ENCODE data around the gene PRMT1. TPM values are rescaled to one million over a fixed set of nuclear protein-coding genes. Genes with fewer than 3 reads are reported as not detected.

The PRMT1 gene
- total RNA-seq, 1 experiment from 2014 or later, result 527 TPM

DNA sequence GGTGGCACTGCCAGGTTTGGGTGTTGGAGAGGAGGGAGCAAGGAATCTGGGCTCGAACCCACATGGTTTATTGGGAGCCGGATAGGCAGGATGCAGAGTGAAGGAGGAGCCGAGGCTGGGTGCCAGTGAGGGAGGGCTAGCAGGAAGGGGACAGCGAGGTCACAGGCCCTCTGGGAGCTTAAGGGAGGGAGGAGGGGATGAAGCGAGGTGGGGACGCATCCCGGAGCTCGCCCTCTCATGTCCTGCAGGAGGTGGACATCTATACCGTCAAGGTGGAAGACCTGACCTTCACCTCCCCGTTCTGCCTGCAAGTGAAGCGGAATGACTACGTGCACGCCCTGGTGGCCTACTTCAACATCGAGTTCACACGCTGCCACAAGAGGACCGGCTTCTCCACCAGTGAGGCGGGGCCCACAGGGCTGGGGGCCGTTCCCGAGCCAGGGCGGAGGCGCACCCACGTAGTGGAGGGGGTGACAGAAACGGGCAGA lies 8.8 kb downstream of the PRMT1 start:
- TF ChIP-seq ESRRA (CRISPR knock-in tag; IDR thresholded peaks at IDR 0.05; ENCODE audit: borderline replicate concordance), result 0 out of 2 replicates have a peak, but pooled peaks have one; percentile 20
- TF ChIP-seq PRRX2 (CRISPR knock-in tag; IDR thresholded peaks at IDR 0.05), result no peak
- no peak for TF ChIP-seq CREM (CRISPR knock-in tag; IDR thresholded peaks at IDR 0.05)
- TF ChIP-seq KAT7 (CRISPR knock-in tag; IDR thresholded peaks at IDR 0.05; ENCODE audit: borderline replicate concordance), result no peak
- TF ChIP-seq ZNF138 (CRISPR knock-in tag; conservative IDR thresholded peaks at IDR 0.05), result no peak
- TF ChIP-seq, protein P1, sequence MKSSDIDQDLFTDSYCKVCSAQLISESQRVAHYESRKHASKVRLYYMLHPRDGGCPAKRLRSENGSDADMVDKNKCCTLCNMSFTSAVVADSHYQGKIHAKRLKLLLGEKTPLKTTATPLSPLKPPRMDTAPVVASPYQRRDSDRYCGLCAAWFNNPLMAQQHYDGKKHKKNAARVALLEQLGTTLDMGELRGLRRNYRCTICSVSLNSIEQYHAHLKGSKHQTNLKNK (CRISPR knock-in tag; IDR thresholded peaks at IDR 0.05), result no peak
- Mint-ChIP-seq H3K9me3 (no peaks in the 10 kb centered on the region), H3K27me3 (ENCODE audit: low read depth) (no peaks in the 10 kb centered on the region), H3K4me3 (no peak overlapping the region), H3K27ac (no peak overlapping the region), H3K36me3 (peaks cover 55% of the 10 kb centered on the region), H3K4me1 (peaks cover 43% of the 10 kb centered on the region)
- CTCF ChIA-PET, result interaction anchor here (0.5 to 1.9 kb wide), 3 partner anchors 10 to 100 kb away, joined by 3 to 13 read pairs (median 3); no protein-coding TSS in a partner anchor
- POLR2A ChIA-PET, result interaction anchor here (0.6 to 1.5 kb wide), 3 partner anchors 10 to 251 kb away, joined by 4 to 5 read pairs (median 4); no protein-coding TSS in a partner anchor
- DNase-seq (ENCODE audit: low spot score) (no peak), ATAC-seq (no peak)

DNA sequence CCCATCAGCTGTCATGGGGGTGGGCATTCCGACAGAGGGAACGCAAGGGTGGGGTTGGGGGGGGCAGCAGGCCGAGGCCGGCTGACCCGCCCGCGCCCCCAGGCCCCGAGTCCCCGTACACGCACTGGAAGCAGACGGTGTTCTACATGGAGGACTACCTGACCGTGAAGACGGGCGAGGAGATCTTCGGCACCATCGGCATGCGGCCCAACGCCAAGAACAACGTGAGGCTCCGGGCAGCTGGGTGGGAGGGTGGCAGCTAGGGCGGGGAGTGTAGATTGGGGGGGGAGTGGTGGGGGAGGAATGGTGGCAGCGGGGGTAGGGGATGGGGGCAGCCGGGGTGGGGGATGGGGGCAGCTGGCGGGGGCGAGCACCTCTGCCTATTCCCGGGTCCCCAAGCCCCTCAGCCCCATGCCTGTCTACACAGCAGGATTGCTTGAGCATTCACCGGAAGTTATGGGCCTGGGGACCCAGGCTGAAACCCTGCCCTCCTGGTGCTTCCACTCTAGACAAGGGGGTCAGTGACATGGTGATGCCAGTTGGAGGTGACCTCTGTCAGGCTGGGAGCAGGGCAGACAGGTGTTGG lies 9.5 kb downstream of the PRMT1 start:
- POLR2A ChIA-PET, result interaction anchor here (0.6 to 5.9 kb wide), 3 partner anchors 10 to 252 kb away, joined by 4 to 38 read pairs (median 5); partner anchors contain the start of gene PRMT1
- peaks cover 43% of the 10 kb centered on the region for H3K4me1 Mint-ChIP-seq
- no peak for DNase-seq (ENCODE audit: low spot score)
- TF ChIP-seq JUN (CRISPR knock-in tag; IDR thresholded peaks at IDR 0.05) (no peak), CBFB (CRISPR knock-in tag; IDR thresholded peaks at IDR 0.05; ENCODE audit: low read depth) (no peak)
- TF ChIP-seq, protein P2, sequence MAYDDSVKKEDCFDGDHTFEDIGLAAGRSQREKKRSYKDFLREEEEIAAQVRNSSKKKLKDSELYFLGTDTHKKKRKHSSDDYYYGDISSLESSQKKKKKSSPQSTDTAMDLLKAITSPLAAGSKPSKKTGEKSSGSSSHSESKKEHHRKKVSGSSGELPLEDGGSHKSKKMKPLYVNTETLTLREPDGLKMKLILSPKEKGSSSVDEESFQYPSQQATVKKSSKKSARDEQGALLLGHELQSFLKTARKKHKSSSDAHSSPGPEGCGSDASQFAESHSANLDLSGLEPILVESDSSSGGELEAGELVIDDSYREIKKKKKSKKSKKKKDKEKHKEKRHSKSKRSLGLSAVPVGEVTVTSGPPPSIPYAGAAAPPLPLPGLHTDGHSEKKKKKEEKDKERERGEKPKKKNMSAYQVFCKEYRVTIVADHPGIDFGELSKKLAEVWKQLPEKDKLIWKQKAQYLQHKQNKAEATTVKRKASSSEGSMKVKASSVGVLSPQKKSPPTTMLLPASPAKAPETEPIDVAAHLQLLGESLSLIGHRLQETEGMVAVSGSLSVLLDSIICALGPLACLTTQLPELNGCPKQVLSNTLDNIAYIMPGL (CRISPR knock-in tag; IDR thresholded peaks at IDR 0.05), result no peak
- TF ChIP-seq, protein P3, sequence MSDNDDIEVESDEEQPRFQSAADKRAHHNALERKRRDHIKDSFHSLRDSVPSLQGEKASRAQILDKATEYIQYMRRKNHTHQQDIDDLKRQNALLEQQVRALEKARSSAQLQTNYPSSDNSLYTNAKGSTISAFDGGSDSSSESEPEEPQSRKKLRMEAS (CRISPR knock-in tag; IDR thresholded peaks at IDR 0.05), result no peak
- CTCF ChIA-PET, result interaction anchor here (1.8 kb wide), 1 partner anchor 80 kb away, joined by 3 read pairs; no protein-coding TSS in a partner anchor
- peak overlapping the region; percentile 32; the same call in 1 of the 2 replicates for H3K27ac Mint-ChIP-seq
- peaks cover 52% of the 10 kb centered on the region for H3K36me3 Mint-ChIP-seq
- H3K4me3 Mint-ChIP-seq, result no peak overlapping the region; the same call in 1 of the 2 replicates
- no peak for ATAC-seq
- H3K27me3 Mint-ChIP-seq (ENCODE audit: low read depth), result no peaks in the 10 kb centered on the region
- no peaks in the 10 kb centered on the region for H3K9me3 Mint-ChIP-seq

DNA sequence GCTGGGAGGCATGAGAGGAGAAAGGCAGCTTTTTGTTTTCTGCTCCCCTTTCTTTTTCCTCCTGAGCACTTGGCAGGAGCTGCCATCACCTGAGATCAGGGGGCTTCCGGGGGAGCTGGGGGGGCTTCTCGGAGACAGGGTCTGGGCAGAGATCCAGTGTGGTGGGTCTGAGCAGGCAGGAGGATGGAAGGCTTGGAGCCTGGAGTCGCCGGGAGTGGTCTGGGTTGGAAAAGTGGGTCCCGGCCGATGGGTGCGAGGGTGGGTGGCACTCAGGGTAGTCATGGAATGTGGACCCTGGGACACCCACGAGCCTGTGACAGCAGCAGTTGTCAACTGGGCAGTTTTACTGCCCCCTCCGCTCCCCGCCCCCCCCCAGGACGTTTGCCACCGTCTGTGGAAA lies 10.1 kb downstream of the PRMT1 start:
- ATAC-seq, result no peak
- POLR2A ChIA-PET, result interaction anchor here (0.6 to 5.9 kb wide), 2 partner anchors 11 to 31 kb away, joined by 5 to 38 read pairs; partner anchors contain the start of gene PRMT1
- Mint-ChIP-seq H3K9me3 (no peaks in the 10 kb centered on the region), H3K4me1 (peaks cover 46% of the 10 kb centered on the region), H3K27ac (peak overlapping the region; percentile 81), H3K4me3 (no peak overlapping the region; the same call in 1 of the 2 replicates), H3K27me3 (ENCODE audit: low read depth) (no peaks in the 10 kb centered on the region), H3K36me3 (peaks cover 47% of the 10 kb centered on the region)
- DNase-seq (ENCODE audit: low spot score), result no peak
- CTCF ChIA-PET, result interaction anchor here (0.7 kb wide), 1 partner anchor 198 kb away, joined by 3 read pairs; no protein-coding TSS in a partner anchor
- TF ChIP-seq SP1 (CRISPR knock-in tag; conservative IDR thresholded peaks at IDR 0.05) (no peak), JAZF1 (CRISPR knock-in tag; IDR thresholded peaks at IDR 0.05) (no peak), JUN (CRISPR knock-in tag; IDR thresholded peaks at IDR 0.05) (no peak), ZNF423 (CRISPR knock-in tag; IDR thresholded peaks at IDR 0.05) (no peak), ATF1 (CRISPR knock-in tag; IDR thresholded peaks at IDR 0.05) (no peak), ESRRA (CRISPR knock-in tag; IDR thresholded peaks at IDR 0.05; ENCODE audit: borderline replicate concordance) (no peak), GRHL2 (CRISPR knock-in tag; IDR thresholded peaks at IDR 0.05; ENCODE audit: insufficient replicate concordance, severe bottlenecking) (no peak), CREM (CRISPR knock-in tag; IDR thresholded peaks at IDR 0.05) (no peak), ELF4 (CRISPR knock-in tag; IDR thresholded peaks at IDR 0.05; ENCODE audit: low read depth) (no peak)

Measured in WTC11 (cell line).